IMR-90 (cell line): Measurements from ENCODE around the gene SLC46A2.

Source experiments
- BHLHE40 ChIP-seq: fragments of 150-350 bp; IDR thresholded peaks from 2 replicates; pipeline ENCODE4 v1.6.1; 2016; ENCODE audit warnings: mild to moderate bottlenecking, low read depth, low read length
- CEBPB ChIP-seq: IDR thresholded peaks from 2 replicates; pipeline ENCODE4 v1.6.1; 2012; ENCODE audit warnings: low read depth, low read length, improper control_type of control experiment
- FOS ChIP-seq: fragments of 150-350 bp; IDR thresholded peaks from 2 replicates; pipeline ENCODE4 v1.6.1; 2016; ENCODE audit warnings: low read depth, low read length
- NFE2L2 ChIP-seq: fragments of 150-350 bp; IDR thresholded peaks from 2 replicates; pipeline ENCODE4 v1.6.1; 2016; ENCODE audit warnings: low read depth, mild to moderate bottlenecking, low read length
- POLR2A ChIP-seq: IDR thresholded peaks from 2 replicates; pipeline ENCODE4 v1.6.1; 2012; ENCODE audit warnings: mild to moderate bottlenecking, low read depth, low read length
- RAD21 ChIP-seq: IDR thresholded peaks from 2 replicates; pipeline ENCODE4 v1.6.1; 2012; ENCODE audit warnings: low read length, improper control_type of control experiment
- RCOR1 ChIP-seq: IDR thresholded peaks from 2 replicates; pipeline ENCODE4 v1.6.1; 2012; ENCODE audit warnings: mild to moderate bottlenecking, low read length, improper control_type of control experiment; ENCODE audit not compliant: insufficient replicate concordance
- RFX5 ChIP-seq: IDR thresholded peaks from 2 replicates; pipeline ENCODE4 v1.8.0; 2012; ENCODE audit warnings: low read depth, mild to moderate bottlenecking, low read length, moderate library complexity
- USF2 ChIP-seq: fragments of 150-350 bp; IDR thresholded peaks from 2 replicates; pipeline ENCODE4 v1.6.1; 2017; ENCODE audit warnings: mild to moderate bottlenecking, antibody characterized with exemption, low read length, low read depth
- TF ChIP-seq, protein P1 (sequence below): conservative IDR thresholded peaks from 2 replicates; pipeline ENCODE4 v1.5.1; 2012; ENCODE audit warnings: mild to moderate bottlenecking, low read depth, low read length, improper control_type of control experiment

GRCh38 chr9:112854657-112855056, 36.0 kb downstream of the SLC46A2 start:
- TF ChIP-seq, protein P1, sequence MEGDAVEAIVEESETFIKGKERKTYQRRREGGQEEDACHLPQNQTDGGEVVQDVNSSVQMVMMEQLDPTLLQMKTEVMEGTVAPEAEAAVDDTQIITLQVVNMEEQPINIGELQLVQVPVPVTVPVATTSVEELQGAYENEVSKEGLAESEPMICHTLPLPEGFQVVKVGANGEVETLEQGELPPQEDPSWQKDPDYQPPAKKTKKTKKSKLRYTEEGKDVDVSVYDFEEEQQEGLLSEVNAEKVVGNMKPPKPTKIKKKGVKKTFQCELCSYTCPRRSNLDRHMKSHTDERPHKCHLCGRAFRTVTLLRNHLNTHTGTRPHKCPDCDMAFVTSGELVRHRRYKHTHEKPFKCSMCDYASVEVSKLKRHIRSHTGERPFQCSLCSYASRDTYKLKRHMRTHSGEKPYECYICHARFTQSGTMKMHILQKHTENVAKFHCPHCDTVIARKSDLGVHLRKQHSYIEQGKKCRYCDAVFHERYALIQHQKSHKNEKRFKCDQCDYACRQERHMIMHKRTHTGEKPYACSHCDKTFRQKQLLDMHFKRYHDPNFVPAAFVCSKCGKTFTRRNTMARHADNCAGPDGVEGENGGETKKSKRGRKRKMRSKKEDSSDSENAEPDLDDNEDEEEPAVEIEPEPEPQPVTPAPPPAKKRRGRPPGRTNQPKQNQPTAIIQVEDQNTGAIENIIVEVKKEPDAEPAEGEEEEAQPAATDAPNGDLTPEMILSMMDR = no peak
- TF ChIP-seq RFX5 (no peak), POLR2A (no peak), BHLHE40 (no peak), CEBPB (no peak), USF2 (no peak), RCOR1 (no peak), NFE2L2 (no peak), RAD21 (no peak), FOS (no peak)
